ENCODE data around the gene MAST2. TPM values are rescaled to one million over a fixed set of nuclear protein-coding genes. Genes with fewer than 3 reads are reported as not detected.

MAST2 gene
- total and polyA plus RNA-seq, 2 experiments from 2014 or later: 44.8 to 79.2 TPM

GRCh38 chr1:46065405-46065804 is 262.0 kb downstream of the MAST2 start:
- Histone ChIP-seq H3K27ac (no peak overlapping the region), H3K27me3 (no peaks in the 10 kb centered on the region), H3K4me3 (no peak overlapping the region), H3K4me1 (ENCODE audit: low read depth) (no peaks in the 10 kb centered on the region), H3K9me3 (ENCODE audit: low read depth) (no peaks in the 10 kb centered on the region), H3K36me3 (peaks cover 23% of the 10 kb centered on the region)
- DNase-seq (ENCODE audit: low read depth in 1 of 2, low spot score in 1 of 2): no peak
- TF ChIP-seq, protein P1, sequence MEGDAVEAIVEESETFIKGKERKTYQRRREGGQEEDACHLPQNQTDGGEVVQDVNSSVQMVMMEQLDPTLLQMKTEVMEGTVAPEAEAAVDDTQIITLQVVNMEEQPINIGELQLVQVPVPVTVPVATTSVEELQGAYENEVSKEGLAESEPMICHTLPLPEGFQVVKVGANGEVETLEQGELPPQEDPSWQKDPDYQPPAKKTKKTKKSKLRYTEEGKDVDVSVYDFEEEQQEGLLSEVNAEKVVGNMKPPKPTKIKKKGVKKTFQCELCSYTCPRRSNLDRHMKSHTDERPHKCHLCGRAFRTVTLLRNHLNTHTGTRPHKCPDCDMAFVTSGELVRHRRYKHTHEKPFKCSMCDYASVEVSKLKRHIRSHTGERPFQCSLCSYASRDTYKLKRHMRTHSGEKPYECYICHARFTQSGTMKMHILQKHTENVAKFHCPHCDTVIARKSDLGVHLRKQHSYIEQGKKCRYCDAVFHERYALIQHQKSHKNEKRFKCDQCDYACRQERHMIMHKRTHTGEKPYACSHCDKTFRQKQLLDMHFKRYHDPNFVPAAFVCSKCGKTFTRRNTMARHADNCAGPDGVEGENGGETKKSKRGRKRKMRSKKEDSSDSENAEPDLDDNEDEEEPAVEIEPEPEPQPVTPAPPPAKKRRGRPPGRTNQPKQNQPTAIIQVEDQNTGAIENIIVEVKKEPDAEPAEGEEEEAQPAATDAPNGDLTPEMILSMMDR (IDR thresholded peaks at IDR 0.05; ENCODE audit: low read depth, low read length): no peak

- Histone ChIP-seq H3K4me1 (ENCODE audit: low read depth) (no peaks in the 10 kb centered on the region), H3K27ac (no peak overlapping the region), H3K9me3 (ENCODE audit: low read depth) (no peaks in the 10 kb centered on the region), H3K27me3 (no peaks in the 10 kb centered on the region), H3K4me3 (no peak overlapping the region), H3K36me3 (peaks cover 12% of the 10 kb centered on the region)
- DNase-seq (ENCODE audit: low read depth in 1 of 2, low spot score in 1 of 2): no peak
- TF ChIP-seq, protein P1 (IDR thresholded peaks at IDR 0.05; ENCODE audit: low read depth, low read length): no peak
Measured at GRCh38 chr1:46067652-46068051, 264.2 kb downstream of the MAST2 start.

GRCh38 chr1:46068525-46068924 is 265.1 kb downstream of the MAST2 start:
- peaks cover 12% of the 10 kb centered on the region for H3K36me3 ChIP-seq
- no peak overlapping the region for H3K4me3 ChIP-seq
- H3K27ac ChIP-seq: no peak overlapping the region
- DNase-seq (ENCODE audit: low read depth in 1 of 2, low spot score in 1 of 2): no peak
- H3K27me3 ChIP-seq: no peaks in the 10 kb centered on the region
- TF ChIP-seq, protein P1 (IDR thresholded peaks at IDR 0.05; ENCODE audit: low read depth, low read length): no peak
- H3K4me1 ChIP-seq (ENCODE audit: low read depth): no peaks in the 10 kb centered on the region
- no peaks in the 10 kb centered on the region for H3K9me3 ChIP-seq (ENCODE audit: low read depth)

DNA sequence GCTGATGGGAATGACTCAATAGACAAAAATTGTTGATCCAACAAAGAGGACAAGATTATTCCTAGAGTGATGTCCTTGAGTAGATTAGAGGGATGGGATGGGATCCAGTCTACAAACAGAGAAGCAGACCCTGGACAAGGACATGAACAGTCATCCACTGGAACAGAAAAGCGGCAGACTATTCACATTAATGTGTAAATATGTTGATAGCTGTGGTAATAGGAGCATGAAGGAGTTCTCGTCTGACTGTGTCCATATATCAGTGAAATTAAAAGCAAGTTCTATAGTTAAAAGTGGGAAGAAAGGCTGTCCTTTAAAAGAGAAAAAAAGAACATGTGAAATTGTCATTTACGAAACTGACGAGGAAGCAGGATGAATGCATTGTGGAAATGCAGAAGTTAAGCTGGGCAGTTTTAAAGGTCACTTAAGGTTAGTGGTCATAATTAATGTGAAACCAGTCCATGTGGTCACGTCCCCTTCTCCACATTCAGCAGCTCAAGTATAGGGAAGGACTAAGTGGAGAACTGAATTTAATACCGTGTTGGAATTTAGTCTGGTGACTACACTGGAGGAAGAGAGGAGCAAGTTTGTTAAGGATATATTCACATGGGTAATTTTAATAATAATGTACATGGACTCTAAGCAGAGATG is 266.9 kb downstream of the MAST2 start:
- H3K9me3 ChIP-seq (ENCODE audit: low read depth): no peaks in the 10 kb centered on the region
- H3K27ac ChIP-seq: no peak overlapping the region
- H3K4me3 ChIP-seq: no peak overlapping the region
- no peak for DNase-seq (ENCODE audit: low read depth in 1 of 2, low spot score in 1 of 2)
- no peaks in the 10 kb centered on the region for H3K4me1 ChIP-seq (ENCODE audit: low read depth)
- TF ChIP-seq, protein P1 (IDR thresholded peaks at IDR 0.05; ENCODE audit: low read depth, low read length): no peak
- no peaks in the 10 kb centered on the region for H3K27me3 ChIP-seq
- peaks cover 12% of the 10 kb centered on the region for H3K36me3 ChIP-seq

GRCh38 chr1:46072975-46073374 is 269.6 kb downstream of the MAST2 start:
- H3K36me3 ChIP-seq: no peaks in the 10 kb centered on the region
- TF ChIP-seq, protein P1 (IDR thresholded peaks at IDR 0.05; ENCODE audit: low read depth, low read length): no peak
- H3K27me3 ChIP-seq: no peaks in the 10 kb centered on the region
- H3K27ac ChIP-seq: no peak overlapping the region
- H3K4me1 ChIP-seq (ENCODE audit: low read depth): no peaks in the 10 kb centered on the region
- no peak for DNase-seq (ENCODE audit: low read depth in 1 of 2, low spot score in 1 of 2)
- H3K4me3 ChIP-seq: no peak overlapping the region
- H3K9me3 ChIP-seq (ENCODE audit: low read depth): no peaks in the 10 kb centered on the region

Data from cardiac muscle cell (in vitro differentiated cells and primary cell).